ENCODE measurements around the gene PTPN5. TPM values are rescaled to one million over a fixed set of nuclear protein-coding genes. Genes with fewer than 3 reads are reported as not detected.

Gene PTPN5
- total RNA-seq, 2 donors from 2014 or later: not detected

- H3K9me3 Mint-ChIP-seq: no peaks in the 10 kb centered on the region
- peaks cover 15% of the 10 kb centered on the region for H3K4me1 Mint-ChIP-seq (ENCODE audit: low read depth)
These were observed 63.9 kb downstream of the PTPN5 start for GRCh38 chr11:18727479-18728236.

GRCh38 chr11:18726040-18726439, 65.6 kb downstream of the PTPN5 start, which contains the start of gene IGSF22:
TSS of gene IGSF22 (minus strand) at chr11:18726188. CDS start at chr11:18724236, 1,952 bp downstream.
- H3K36me3 Mint-ChIP-seq (ENCODE audit: insufficient read depth in 2 of 2): no peaks in the 10 kb centered on the region
- no peaks in the 10 kb centered on the region for H3K27me3 Mint-ChIP-seq (ENCODE audit: low read depth)
- no peaks in the 10 kb centered on the region for H3K9me3 Mint-ChIP-seq
- H3K4me1 Mint-ChIP-seq (ENCODE audit: low read depth): peaks cover 22% of the 10 kb centered on the region
- ATAC-seq (replicated peaks in 1 of 2) (no peak), DNase-seq (no peak)
- H3K27ac Mint-ChIP-seq: no peak within 1 kb of the TSS
- no peak within 1 kb of the TSS for H3K4me3 Mint-ChIP-seq

More at GRCh38 chr11:18727479-18728236, 63.9 kb downstream of the PTPN5 start:
- Mint-ChIP-seq H3K27me3 (ENCODE audit: low read depth) (no peaks in the 10 kb centered on the region), H3K4me3 (no peak overlapping the region), H3K36me3 (ENCODE audit: insufficient read depth in 2 of 2) (no peaks in the 10 kb centered on the region), H3K27ac (no peak overlapping the region)
- ATAC-seq (replicated peaks in 1 of 2): peak; percentile 69 to 71
- DNase-seq: peak; percentile 48 to 59

- Mint-ChIP-seq H3K4me1 (ENCODE audit: low read depth) (peaks cover 23% of the 10 kb centered on the region), H3K36me3 (ENCODE audit: insufficient read depth in 2 of 2) (no peaks in the 10 kb centered on the region)
These were observed 67.6 kb downstream of the PTPN5 start for GRCh38 chr11:18723991-18724390.

GRCh38 chr11:18722293-18722637, 69.3 kb downstream of the PTPN5 start:
- H3K27ac Mint-ChIP-seq: no peak overlapping the region
- DNase-seq (no peak), ATAC-seq (replicated peaks in 1 of 2) (no peak)
- H3K27me3 Mint-ChIP-seq (ENCODE audit: low read depth): no peaks in the 10 kb centered on the region
- H3K4me3 Mint-ChIP-seq: peak overlapping the region; percentile 92 to 94
- H3K4me1 Mint-ChIP-seq (ENCODE audit: low read depth): peaks cover 16% of the 10 kb centered on the region
- no peaks in the 10 kb centered on the region for H3K36me3 Mint-ChIP-seq (ENCODE audit: insufficient read depth in 2 of 2)
- no peaks in the 10 kb centered on the region for H3K9me3 Mint-ChIP-seq

More at GRCh38 chr11:18723991-18724390, 67.6 kb downstream of the PTPN5 start:
- no peak overlapping the region for H3K4me3 Mint-ChIP-seq
- H3K9me3 Mint-ChIP-seq: no peaks in the 10 kb centered on the region
- DNase-seq (no peak), ATAC-seq (replicated peaks in 1 of 2) (no peak)
- no peaks in the 10 kb centered on the region for H3K27me3 Mint-ChIP-seq (ENCODE audit: low read depth)
- no peak overlapping the region for H3K27ac Mint-ChIP-seq

GRCh38 chr11:18721561-18722292, 69.9 kb downstream of the PTPN5 start:
- Mint-ChIP-seq H3K27ac (no peak overlapping the region), H3K4me1 (ENCODE audit: low read depth) (peaks cover 15% of the 10 kb centered on the region), H3K4me3 (peak overlapping the region; percentile 92 to 94), H3K36me3 (ENCODE audit: insufficient read depth in 2 of 2) (no peaks in the 10 kb centered on the region), H3K9me3 (no peaks in the 10 kb centered on the region), H3K27me3 (ENCODE audit: low read depth) (no peaks in the 10 kb centered on the region)
- DNase-seq: peak; percentile 55 to 58
- ATAC-seq (replicated peaks in 1 of 2): peak; percentile 71

GRCh38 chr11:18720808-18721560, 70.6 kb downstream of the PTPN5 start:
- no peak overlapping the region for H3K27ac Mint-ChIP-seq
- H3K4me3 Mint-ChIP-seq: peak overlapping the region; percentile 92 to 94
- H3K4me1 Mint-ChIP-seq (ENCODE audit: low read depth): peaks cover 15% of the 10 kb centered on the region
- no peaks in the 10 kb centered on the region for H3K36me3 Mint-ChIP-seq (ENCODE audit: insufficient read depth in 2 of 2)
- H3K27me3 Mint-ChIP-seq (ENCODE audit: low read depth): no peaks in the 10 kb centered on the region
- no peaks in the 10 kb centered on the region for H3K9me3 Mint-ChIP-seq
- DNase-seq (peak; percentile 84 to 90), ATAC-seq (replicated peaks in 1 of 2) (peak; percentile 92 to 94)

- no peak overlapping the region for H3K27ac Mint-ChIP-seq
- H3K9me3 Mint-ChIP-seq: no peaks in the 10 kb centered on the region
- H3K4me3 Mint-ChIP-seq: peak overlapping the region; percentile 92 to 94
- H3K36me3 Mint-ChIP-seq (ENCODE audit: insufficient read depth in 2 of 2): no peaks in the 10 kb centered on the region
- ATAC-seq (replicated peaks in 1 of 2): no peak
- H3K27me3 Mint-ChIP-seq (ENCODE audit: low read depth): peaks cover under 1% of the 10 kb centered on the region
- peaks cover 15% of the 10 kb centered on the region for H3K4me1 Mint-ChIP-seq (ENCODE audit: low read depth)
- no peak for DNase-seq
These were observed 71.3 kb downstream of the PTPN5 start for GRCh38 chr11:18720091-18720807.

GRCh38 chr11:18715476-18715875, 76.1 kb downstream of the PTPN5 start:
- Mint-ChIP-seq H3K9me3 (no peaks in the 10 kb centered on the region), H3K4me3 (no peak overlapping the region), H3K4me1 (ENCODE audit: low read depth) (no peaks in the 10 kb centered on the region), H3K27me3 (ENCODE audit: low read depth) (peaks cover 7% of the 10 kb centered on the region), H3K27ac (no peak overlapping the region), H3K36me3 (ENCODE audit: insufficient read depth in 2 of 2) (no peaks in the 10 kb centered on the region)
- no peak for ATAC-seq (replicated peaks in 1 of 2)
- DNase-seq: no peak

GRCh38 chr11:18714443-18714780, 77.2 kb downstream of the PTPN5 start:
- no peaks in the 10 kb centered on the region for H3K36me3 Mint-ChIP-seq (ENCODE audit: insufficient read depth in 2 of 2)
- H3K4me1 Mint-ChIP-seq (ENCODE audit: low read depth): no peaks in the 10 kb centered on the region

GRCh38 chr11:18713646-18714442, 77.8 kb downstream of the PTPN5 start:
- Mint-ChIP-seq H3K9me3 (no peaks in the 10 kb centered on the region), H3K27ac (no peak overlapping the region), H3K4me3 (no peak overlapping the region), H3K36me3 (ENCODE audit: insufficient read depth in 2 of 2) (no peaks in the 10 kb centered on the region), H3K4me1 (ENCODE audit: low read depth) (no peaks in the 10 kb centered on the region), H3K27me3 (ENCODE audit: low read depth) (peaks cover 7% of the 10 kb centered on the region)
- ATAC-seq (replicated peaks in 1 of 2): no peak
- DNase-seq: no peak

More at GRCh38 chr11:18714443-18714780, 77.2 kb downstream of the PTPN5 start:
- no peak for DNase-seq
- H3K27me3 Mint-ChIP-seq (ENCODE audit: low read depth): peaks cover 7% of the 10 kb centered on the region
- ATAC-seq (replicated peaks in 1 of 2): no peak
- no peak overlapping the region for H3K4me3 Mint-ChIP-seq
- H3K9me3 Mint-ChIP-seq: no peaks in the 10 kb centered on the region
- no peak overlapping the region for H3K27ac Mint-ChIP-seq

- ATAC-seq (replicated peaks in 1 of 2) (peak in 1 of 2 donors; percentile 23), DNase-seq (peak in 1 of 2 donors; percentile 23)
- Mint-ChIP-seq H3K36me3 (ENCODE audit: insufficient read depth in 2 of 2) (no peaks in the 10 kb centered on the region), H3K4me3 (no peak overlapping the region), H3K27me3 (ENCODE audit: low read depth) (peaks cover 26% of the 10 kb centered on the region), H3K4me1 (ENCODE audit: low read depth) (peaks cover 13% of the 10 kb centered on the region), H3K27ac (no peak overlapping the region), H3K9me3 (no peaks in the 10 kb centered on the region)
These were observed 81.1 kb downstream of the PTPN5 start for GRCh38 chr11:18710545-18710944.

GRCh38 chr11:18709414-18709813, 82.2 kb downstream of the PTPN5 start:
- no peak overlapping the region for H3K27ac Mint-ChIP-seq
- H3K4me3 Mint-ChIP-seq: no peak overlapping the region
- H3K36me3 Mint-ChIP-seq (ENCODE audit: insufficient read depth in 2 of 2): no peaks in the 10 kb centered on the region
- DNase-seq (no peak), ATAC-seq (replicated peaks in 1 of 2) (no peak)
- H3K9me3 Mint-ChIP-seq: no peaks in the 10 kb centered on the region
- H3K27me3 Mint-ChIP-seq (ENCODE audit: low read depth): peaks cover 29% of the 10 kb centered on the region
- H3K4me1 Mint-ChIP-seq (ENCODE audit: low read depth): peaks cover 24% of the 10 kb centered on the region

All from activated T-cell treated with anti-CD3 and anti-CD28 coated beads, Interleukin-2, amount 50 U/mL, for 72 hours (primary cell).